ENCODE data around the gene C6orf132.

Gene C6orf132

DNA sequence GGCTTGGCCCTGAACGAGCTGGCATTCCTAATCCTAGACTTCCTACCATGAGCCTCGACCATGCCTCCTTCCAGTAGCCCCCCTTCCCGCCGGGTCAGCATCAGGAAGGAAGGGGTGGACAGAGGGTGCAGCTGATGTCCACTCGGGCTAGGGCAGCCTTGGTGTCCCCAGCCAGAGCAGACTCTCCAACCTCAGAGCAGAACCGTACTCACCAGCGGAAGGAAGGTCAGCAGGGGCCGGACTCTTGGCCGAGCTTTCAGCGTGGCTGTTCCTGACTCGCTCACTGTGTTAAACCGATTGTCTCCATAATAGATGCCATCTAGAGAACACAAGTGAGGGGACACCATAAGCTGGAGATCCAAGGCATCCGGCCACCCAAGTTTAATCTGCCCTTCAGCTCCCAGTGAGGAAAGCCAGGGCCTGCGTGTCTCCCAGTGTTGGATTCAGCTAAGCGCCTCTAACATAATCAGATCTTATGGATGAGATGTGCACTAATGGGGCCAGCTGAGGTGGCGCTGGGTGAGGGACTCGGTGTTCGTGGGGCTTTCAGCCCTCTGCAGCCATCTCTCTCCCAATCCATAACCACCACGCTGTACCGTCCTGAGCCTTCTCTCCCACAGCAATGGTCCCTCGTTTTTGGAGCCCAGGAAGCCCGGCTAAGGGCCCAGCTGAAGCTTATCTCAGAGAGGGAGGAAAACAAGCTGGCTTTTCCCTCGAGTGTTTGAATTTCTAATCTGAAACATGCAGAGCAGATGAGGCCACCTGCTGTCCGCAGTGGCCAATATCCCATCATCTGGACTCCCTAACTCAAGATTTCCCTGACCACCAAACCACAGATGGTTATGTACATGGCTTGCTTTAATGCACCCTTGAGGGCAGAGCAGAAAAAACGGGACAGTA lies 13.7 kb downstream of the C6orf132 start:
- TF ChIP-seq, protein P1, sequence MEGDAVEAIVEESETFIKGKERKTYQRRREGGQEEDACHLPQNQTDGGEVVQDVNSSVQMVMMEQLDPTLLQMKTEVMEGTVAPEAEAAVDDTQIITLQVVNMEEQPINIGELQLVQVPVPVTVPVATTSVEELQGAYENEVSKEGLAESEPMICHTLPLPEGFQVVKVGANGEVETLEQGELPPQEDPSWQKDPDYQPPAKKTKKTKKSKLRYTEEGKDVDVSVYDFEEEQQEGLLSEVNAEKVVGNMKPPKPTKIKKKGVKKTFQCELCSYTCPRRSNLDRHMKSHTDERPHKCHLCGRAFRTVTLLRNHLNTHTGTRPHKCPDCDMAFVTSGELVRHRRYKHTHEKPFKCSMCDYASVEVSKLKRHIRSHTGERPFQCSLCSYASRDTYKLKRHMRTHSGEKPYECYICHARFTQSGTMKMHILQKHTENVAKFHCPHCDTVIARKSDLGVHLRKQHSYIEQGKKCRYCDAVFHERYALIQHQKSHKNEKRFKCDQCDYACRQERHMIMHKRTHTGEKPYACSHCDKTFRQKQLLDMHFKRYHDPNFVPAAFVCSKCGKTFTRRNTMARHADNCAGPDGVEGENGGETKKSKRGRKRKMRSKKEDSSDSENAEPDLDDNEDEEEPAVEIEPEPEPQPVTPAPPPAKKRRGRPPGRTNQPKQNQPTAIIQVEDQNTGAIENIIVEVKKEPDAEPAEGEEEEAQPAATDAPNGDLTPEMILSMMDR (IDR thresholded peaks at IDR 0.05): no peak

DNA sequence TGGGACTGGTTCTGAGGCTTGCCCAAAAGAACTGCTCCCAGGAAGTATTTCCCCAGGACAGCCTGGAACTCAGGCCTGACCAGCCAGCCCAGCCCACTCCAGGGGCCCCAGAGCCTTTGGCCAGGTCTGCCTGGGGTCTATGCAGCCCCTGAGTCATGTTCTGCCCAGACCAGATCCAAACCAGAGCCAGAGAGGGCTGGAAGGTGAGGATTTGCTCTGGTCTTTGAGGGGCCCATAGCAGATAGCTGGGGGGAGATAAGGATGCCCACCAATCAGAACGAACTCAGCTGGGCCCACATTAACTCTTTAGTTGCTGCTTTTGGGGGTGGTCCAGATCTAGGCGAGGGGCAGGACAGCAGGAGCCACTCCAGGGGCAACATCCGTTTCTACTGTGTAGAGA lies 16.8 kb downstream of the C6orf132 start:
- TF ChIP-seq, protein P1 (IDR thresholded peaks at IDR 0.05): no peak

DNA sequence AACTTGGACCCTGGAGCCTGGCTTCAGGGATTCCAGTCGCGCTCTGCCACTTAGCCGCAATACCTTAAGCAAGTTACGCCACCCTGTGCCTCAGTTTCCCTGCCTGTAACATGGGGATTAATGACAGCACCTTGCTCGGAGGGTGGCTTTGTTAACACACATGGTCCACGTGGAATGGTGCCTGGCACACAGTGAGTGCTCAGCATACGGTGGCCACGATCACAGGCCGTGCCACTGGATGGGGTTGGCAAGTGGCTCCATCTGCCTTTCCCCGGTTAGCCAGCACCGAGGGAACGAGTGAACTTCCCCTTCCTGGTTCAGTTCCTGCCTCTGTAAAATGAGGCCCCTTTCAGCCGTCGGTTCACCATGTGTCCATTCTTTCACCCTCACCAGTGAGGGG lies 17.2 kb downstream of the C6orf132 start:
- TF ChIP-seq, protein P1 (IDR thresholded peaks at IDR 0.05): no peak

DNA sequence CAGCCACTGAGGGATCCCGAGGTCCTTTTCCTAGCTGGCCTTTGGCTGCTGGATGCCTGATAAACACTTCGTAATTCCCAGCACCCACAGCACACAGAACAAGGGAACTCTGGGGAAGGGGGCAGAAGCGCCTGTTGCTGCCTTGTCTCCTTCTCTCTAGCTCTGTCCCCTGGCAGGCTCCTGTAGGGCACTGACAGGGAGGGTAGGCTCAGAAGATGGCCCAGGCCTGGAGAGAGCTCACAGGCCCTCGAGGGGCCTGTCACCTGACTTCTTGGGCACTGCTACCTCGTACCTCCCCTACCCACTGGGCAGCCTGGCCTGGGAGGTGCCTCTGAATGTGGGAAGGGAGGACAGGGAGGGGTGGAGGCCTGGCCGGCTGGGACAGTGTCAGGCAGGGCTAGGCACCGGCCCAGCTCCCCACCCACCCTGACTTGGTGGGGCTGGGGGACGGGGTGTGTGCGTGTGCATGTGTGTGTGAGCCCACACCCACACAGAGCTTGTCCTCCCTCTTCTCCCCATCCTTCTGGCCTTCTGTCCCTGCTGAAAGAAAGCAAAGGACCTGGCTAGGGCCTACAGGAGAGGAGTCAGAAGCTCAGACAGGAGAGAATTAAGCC lies 18.1 kb downstream of the C6orf132 start:
- TF ChIP-seq, protein P1 (IDR thresholded peaks at IDR 0.05): no peak

DNA sequence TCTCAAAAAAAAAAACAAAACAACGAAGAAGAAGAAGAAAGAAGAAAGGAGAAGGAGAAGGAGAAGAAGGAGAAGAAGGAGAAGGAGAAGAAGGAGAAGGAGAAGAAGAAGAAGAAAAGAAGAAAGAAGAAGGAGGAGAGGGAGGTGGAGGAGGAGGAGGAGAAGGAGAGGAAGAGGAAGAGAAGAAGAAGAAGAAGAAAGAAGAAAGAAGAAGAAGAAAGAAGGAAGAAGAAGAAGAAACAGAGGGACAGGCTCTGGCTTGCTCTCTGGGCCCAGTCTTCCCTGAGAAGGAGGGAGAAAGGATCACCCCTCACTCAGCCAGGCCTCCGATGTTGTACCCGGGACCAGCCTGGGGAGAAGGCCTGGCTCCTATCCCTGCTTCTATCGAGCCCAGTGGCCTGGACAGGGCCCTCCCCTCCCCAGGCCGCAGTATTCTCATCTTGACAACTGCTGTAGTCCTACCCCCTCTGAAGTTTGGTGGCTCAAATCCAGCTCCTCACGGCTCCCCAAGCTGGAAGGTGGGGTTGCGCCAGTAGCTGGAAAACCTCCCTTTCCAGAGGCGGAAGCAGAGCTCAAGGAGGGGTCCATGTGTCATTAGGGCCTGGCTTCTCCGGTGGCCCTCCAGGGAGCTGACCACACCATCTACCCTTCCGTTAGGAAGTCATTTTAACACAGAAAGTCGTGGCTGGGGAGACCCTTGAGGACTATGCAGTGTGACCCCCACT lies 18.9 kb downstream of the C6orf132 start:
- TF ChIP-seq, protein P1 (IDR thresholded peaks at IDR 0.05): no peak

DNA sequence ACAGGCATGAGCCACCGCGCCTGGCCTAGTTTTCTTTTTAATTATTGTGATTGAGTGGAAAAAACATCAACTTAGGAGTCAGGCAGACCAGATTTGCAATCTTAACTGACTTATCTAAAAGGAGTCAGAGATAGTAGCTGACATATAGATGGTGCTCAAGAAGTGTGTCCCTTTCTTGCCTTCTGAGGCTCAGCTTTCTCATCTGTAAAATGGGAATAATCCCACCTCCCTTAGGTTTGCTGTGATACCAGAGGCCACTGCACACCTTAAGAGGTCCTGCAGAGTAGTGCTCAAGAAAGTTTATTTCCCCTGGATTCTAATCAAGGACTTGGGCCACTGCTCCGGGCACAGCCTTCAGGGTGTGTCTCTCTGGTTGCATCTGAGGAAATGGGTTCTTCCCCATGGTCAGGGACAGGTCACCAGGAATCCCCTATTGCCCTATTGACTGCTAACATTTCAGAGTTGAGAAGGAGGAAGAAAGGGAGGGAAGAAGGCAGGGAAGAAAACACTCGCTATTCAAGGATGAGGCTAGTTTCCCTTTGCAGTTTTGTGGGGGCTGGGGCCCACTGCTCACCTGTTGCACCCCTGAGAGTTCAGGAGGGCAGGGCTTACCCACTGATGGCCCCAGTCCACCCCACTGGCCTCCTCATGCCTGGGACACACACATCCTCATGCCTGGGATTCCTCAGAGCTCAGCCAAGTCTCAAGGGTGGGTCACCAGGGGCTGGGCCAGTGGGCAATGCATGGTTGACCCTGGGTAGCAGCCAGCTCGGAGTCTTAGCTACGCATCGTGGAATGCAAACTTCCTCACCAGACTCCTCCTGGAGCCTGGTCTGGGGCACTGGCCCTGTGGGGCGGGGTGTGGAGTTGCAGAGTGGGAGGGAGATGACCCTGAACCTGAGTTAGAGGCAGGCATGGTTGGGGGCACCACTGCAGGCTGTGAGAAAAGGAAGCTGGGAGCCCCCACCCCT lies 21.2 kb downstream of the C6orf132 start:
- TF ChIP-seq, protein P1 (IDR thresholded peaks at IDR 0.05): no peak
